ENCODE results near the gene ATP11A. TPM values are rescaled to one million over a fixed set of nuclear protein-coding genes. Genes with fewer than 3 reads are reported as not detected.
"Not testable (repeated sequence)": the region's sequence is repeated elsewhere in the genome, so short reads cannot be mapped to it uniquely, and the experiment has no call there.

The ATP11A gene
- total RNA-seq, 1 experiment from 2014 or later = 3.7 TPM

- no peaks in the 10 kb centered on the region for H3K4me1 ChIP-seq (replicated peaks)
- no peaks in the 10 kb centered on the region for H3K9me3 ChIP-seq (replicated peaks)
- no peaks in the 10 kb centered on the region for H3K36me3 ChIP-seq
- H3K27ac ChIP-seq = no peak overlapping the region
- no peak overlapping the region for H3K4me3 ChIP-seq
- no peaks in the 10 kb centered on the region for H3K27me3 ChIP-seq (replicated peaks)
- DNase-seq (ENCODE audit: low read depth in 1 of 2, low spot score in 2 of 2) = no peak
These were observed 10.5 kb upstream of the ATP11A start for GRCh38 chr13:112679381-112679780.

GRCh38 chr13:112679932-112680677 lies 9.7 kb upstream of the ATP11A start:
- no peaks in the 10 kb centered on the region for H3K4me1 ChIP-seq (replicated peaks)
- H3K36me3 ChIP-seq = no peaks in the 10 kb centered on the region
- no peak overlapping the region for H3K4me3 ChIP-seq
- H3K27me3 ChIP-seq (replicated peaks) = no peaks in the 10 kb centered on the region
- DNase-seq (ENCODE audit: low read depth in 1 of 2, low spot score in 2 of 2) = no peak
- H3K27ac ChIP-seq = no peak overlapping the region
- no peaks in the 10 kb centered on the region for H3K9me3 ChIP-seq (replicated peaks)

- no peaks in the 10 kb centered on the region for H3K9me3 ChIP-seq (replicated peaks)
- no peak overlapping the region for H3K27ac ChIP-seq
These were observed 9.0 kb upstream of the ATP11A start for GRCh38 chr13:112680741-112681360.

GRCh38 chr13:112683581-112683980 lies 6.3 kb upstream of the ATP11A start:
- H3K27ac ChIP-seq = no peak overlapping the region
- H3K9me3 ChIP-seq (replicated peaks) = no peaks in the 10 kb centered on the region

More at GRCh38 chr13:112680741-112681360, 9.0 kb upstream of the ATP11A start:
- Histone ChIP-seq H3K4me1 (replicated peaks) (no peaks in the 10 kb centered on the region), H3K27me3 (replicated peaks) (no peaks in the 10 kb centered on the region), H3K4me3 (no peak overlapping the region), H3K36me3 (no peaks in the 10 kb centered on the region)
- no peak for DNase-seq (ENCODE audit: low read depth in 1 of 2, low spot score in 2 of 2)

GRCh38 chr13:112684071-112684845 lies 5.6 kb upstream of the ATP11A start:
- DNase-seq (ENCODE audit: low read depth in 1 of 2, low spot score in 2 of 2) = peak in 1 of 2 experiments; percentile 10
- Histone ChIP-seq H3K36me3 (no peaks in the 10 kb centered on the region), H3K27me3 (replicated peaks) (no peaks in the 10 kb centered on the region), H3K9me3 (replicated peaks) (no peaks in the 10 kb centered on the region), H3K4me3 (no peak overlapping the region), H3K4me1 (replicated peaks) (peaks cover 2% of the 10 kb centered on the region), H3K27ac (no peak overlapping the region)

More at GRCh38 chr13:112683581-112683980, 6.3 kb upstream of the ATP11A start:
- DNase-seq (ENCODE audit: low read depth in 1 of 2, low spot score in 2 of 2) = no peak
- no peak overlapping the region for H3K4me3 ChIP-seq
- no peaks in the 10 kb centered on the region for H3K4me1 ChIP-seq (replicated peaks)
- H3K27me3 ChIP-seq (replicated peaks) = no peaks in the 10 kb centered on the region
- H3K36me3 ChIP-seq = no peaks in the 10 kb centered on the region

GRCh38 chr13:112685189-112685805 lies 4.5 kb upstream of the ATP11A start:
- not testable (repeated sequence) for H3K27ac ChIP-seq; H3K4me3 ChIP-seq; H3K27me3 ChIP-seq (replicated peaks); H3K36me3 ChIP-seq; H3K4me1 ChIP-seq (replicated peaks); H3K9me3 ChIP-seq (replicated peaks)
- DNase-seq (ENCODE audit: low read depth in 1 of 2, low spot score in 2 of 2) = peak in 1 of 2 experiments; percentile 7

GRCh38 chr13:112685896-112686295 lies 3.9 kb upstream of the ATP11A start:
- Histone ChIP-seq H3K9me3 (replicated peaks) (no peaks in the 10 kb centered on the region), H3K27ac (no peak overlapping the region), H3K36me3 (peaks cover 5% of the 10 kb centered on the region; the same call in 1 of the 2 replicates)

GRCh38 chr13:112686364-112686763 lies 3.5 kb upstream of the ATP11A start:
- H3K27ac ChIP-seq = no peak overlapping the region

More at GRCh38 chr13:112685896-112686295, 3.9 kb upstream of the ATP11A start:
- H3K27me3 ChIP-seq (replicated peaks) = no peaks in the 10 kb centered on the region; the same call in 1 of the 2 replicates
- no peak overlapping the region for H3K4me3 ChIP-seq
- H3K4me1 ChIP-seq (replicated peaks) = peaks cover 14% of the 10 kb centered on the region
- no peak for DNase-seq (ENCODE audit: low read depth in 1 of 2, low spot score in 2 of 2)

GRCh38 chr13:112686987-112687386 lies 2.9 kb upstream of the ATP11A start:
- no peaks in the 10 kb centered on the region; the same call in 1 of the 2 replicates for H3K27me3 ChIP-seq (replicated peaks)
- no peak overlapping the region for H3K4me3 ChIP-seq
- peaks cover 5% of the 10 kb centered on the region; the same call in 1 of the 2 replicates for H3K36me3 ChIP-seq
- H3K27ac ChIP-seq = no peak overlapping the region
- H3K4me1 ChIP-seq (replicated peaks) = peaks cover 17% of the 10 kb centered on the region
- no peaks in the 10 kb centered on the region for H3K9me3 ChIP-seq (replicated peaks)
- DNase-seq (ENCODE audit: low read depth in 1 of 2, low spot score in 2 of 2) = no peak

More at GRCh38 chr13:112686364-112686763, 3.5 kb upstream of the ATP11A start:
- H3K9me3 ChIP-seq (replicated peaks) = no peaks in the 10 kb centered on the region
- no peak overlapping the region for H3K4me3 ChIP-seq
- H3K27me3 ChIP-seq (replicated peaks) = no peaks in the 10 kb centered on the region; the same call in 1 of the 2 replicates
- no peak for DNase-seq (ENCODE audit: low read depth in 1 of 2, low spot score in 2 of 2)
- H3K36me3 ChIP-seq = peaks cover 5% of the 10 kb centered on the region; the same call in 1 of the 2 replicates
- peaks cover 17% of the 10 kb centered on the region for H3K4me1 ChIP-seq (replicated peaks)

GRCh38 chr13:112687836-112688559 lies 1.8 kb upstream of the ATP11A start:
- no peak for DNase-seq (ENCODE audit: low read depth in 1 of 2, low spot score in 2 of 2)
- Histone ChIP-seq H3K4me1 (replicated peaks) (peaks cover 17% of the 10 kb centered on the region), H3K36me3 (peaks cover 5% of the 10 kb centered on the region; the same call in 1 of the 2 replicates), H3K27ac (no peak overlapping the region), H3K4me3 (no peak overlapping the region), H3K27me3 (replicated peaks) (no peaks in the 10 kb centered on the region; the same call in 1 of the 2 replicates), H3K9me3 (replicated peaks) (no peaks in the 10 kb centered on the region)

GRCh38 chr13:112688560-112689302 lies 1.1 kb upstream of the ATP11A start:
- H3K36me3 ChIP-seq = peaks cover 5% of the 10 kb centered on the region; the same call in 1 of the 2 replicates
- no peaks in the 10 kb centered on the region for H3K9me3 ChIP-seq (replicated peaks)
- H3K4me1 ChIP-seq (replicated peaks) = peaks cover 17% of the 10 kb centered on the region
- peak overlapping the region; percentile 84 for H3K4me3 ChIP-seq
- H3K27ac ChIP-seq = no peak overlapping the region
- DNase-seq (ENCODE audit: low read depth in 1 of 2, low spot score in 2 of 2) = no peak
- no peaks in the 10 kb centered on the region; the same call in 1 of the 2 replicates for H3K27me3 ChIP-seq (replicated peaks)

- peak in 1 of 2 experiments; percentile 31 for DNase-seq (ENCODE audit: low read depth in 1 of 2, low spot score in 2 of 2)
- H3K4me1 ChIP-seq (replicated peaks) = peaks cover 17% of the 10 kb centered on the region
- H3K27ac ChIP-seq = 0 out of 2 replicates have a peak overlapping the region, but pooled peaks have one; percentile 24
- H3K9me3 ChIP-seq (replicated peaks) = no peaks in the 10 kb centered on the region
- no peaks in the 10 kb centered on the region; the same call in 1 of the 2 replicates for H3K27me3 ChIP-seq (replicated peaks)
- H3K4me3 ChIP-seq = peak overlapping the region; percentile 84
- H3K36me3 ChIP-seq = peaks cover 5% of the 10 kb centered on the region; the same call in 1 of the 2 replicates
These were observed 568 bp downstream of the ATP11A start for GRCh38 chr13:112690283-112690929.

Data from SJSA1 (cell line).